Neural progenitor cell (in vitro differentiated cells): ENCODE results near the gene CACUL1.

Experiments
- CTCF ChIP-seq: fragments of 200-600 bp; sonication (generic); IDR thresholded peaks from 2 replicates; pipeline ENCODE4 v1.5.1; 2017; ENCODE audit warnings: antibody characterized with exemption, mild to moderate bottlenecking
- EZH2 ChIP-seq: fragments of 200-600 bp; sonication (generic); IDR thresholded peaks from 2 replicates; pipeline ENCODE4 v1.6.1; 2017; ENCODE audit warnings: antibody characterized with exemption, mild to moderate bottlenecking, moderate library complexity

GRCh38 chr10:118775478-118775877 is 20.7 kb upstream of the CACUL1 start:
- TF ChIP-seq CTCF, result peak; percentile 31
- no peak for TF ChIP-seq EZH2
